A549 (cell line): ENCODE results near the gene ALDH3B1. TPM values are rescaled to one million over a fixed set of nuclear protein-coding genes. Genes with fewer than 3 reads are reported as not detected.

ENCODE experiments used
- ATAC-seq, 2 experiments: fragments of 200-7000 bp in 1 of 2; fragments of >200 bp in 1 of 2; cut with Nextera tagmentation in 1 of 2; cut with Tn5 transposase in 1 of 2; 3 replicates each; pipeline versions ENCODE4 v1.8.0 to v1.9.1; 2018 to 2020; ENCODE audit warnings: mild to moderate bottlenecking in 1 of 2, moderate library complexity in 1 of 2
- CTCF ChIA-PET: fragments of 300-600 bp; sonication (Branson Sonifier 250); formaldehyde crosslinking; extraction: SDS; loops from one replicate; lab custom pipeline; 2021; ENCODE audit warnings: antibody characterized with exemption, inconsistent platforms; lab: Yijun Ruan, JAX
- POLR2A ChIA-PET: fragments of 350-600 bp; formaldehyde crosslinking; extraction: SDS; loops from one replicate; lab custom pipeline; 2021; ENCODE audit warnings: antibody characterized with exemption, inconsistent platforms; lab: Yijun Ruan, JAX
- DNase-seq, 2 experiments: peaks; one replicate each; pipeline versions ENCODE4 v3.0.0 to v3.0.0-alpha.2; 2011 to 2016; ENCODE audit warnings: low read depth in 1 of 2, low spot score in 1 of 2
- FAIRE-seq: peaks from 2 replicates; lab custom pipeline; 2011; peaks lifted over from hg19 to GRCh38; lab: Jason Lieb, UNC
- H3K27ac ChIP-seq, 2 experiments: fragments of >200 bp; sonication (Bioruptor Twin); formaldehyde crosslinking; 3 replicates each; pipeline ENCODE4 v1.5.1; 2016 to 2017
- H3K4me1 ChIP-seq: fragments of >200 bp; sonication (Bioruptor Twin); formaldehyde crosslinking; 3 replicates; pipeline ENCODE4 v1.6.1; 2016
- H3K4me2 ChIP-seq: fragments of >200 bp; sonication (Bioruptor Twin); formaldehyde crosslinking; 3 replicates; pipeline ENCODE4 v1.6.1; 2016
- H3K4me3 ChIP-seq: fragments of >200 bp; sonication (Bioruptor Twin); formaldehyde crosslinking; 3 replicates; pipeline ENCODE4 v1.5.1; 2016
- H3K9me3 ChIP-seq: fragments of >200 bp; sonication (Bioruptor Twin); formaldehyde crosslinking; 3 replicates; pipeline ENCODE4 v1.6.1; 2016
- BCL3 ChIP-seq: fragments of >200 bp; sonication (Bioruptor Twin); formaldehyde crosslinking; IDR thresholded peaks from 3 replicates; pipeline ENCODE4 v1.6.1; 2016
- BHLHE40 ChIP-seq: IDR thresholded peaks from 2 replicates; pipeline ENCODE4 v1.6.1; 2012; ENCODE audit warnings: low read depth, low read length, inconsistent platforms
- CEBPB ChIP-seq, 2 experiments: fragments of >200 bp in 1 of 2; sonication (Bioruptor Twin) in 1 of 2; formaldehyde crosslinking in 1 of 2; IDR thresholded peaks; 2 replicates each; pipeline ENCODE4 v1.6.1; 2012 to 2016
- CHD4 ChIP-seq: fragments of 200-600 bp; sonication (generic); IDR thresholded peaks from 2 replicates; pipeline ENCODE4 v1.6.1; 2016; ENCODE audit warnings: antibody characterized with exemption, mild to moderate bottlenecking, borderline replicate concordance
- CTCF ChIP-seq: fragments of >200 bp; sonication (Bioruptor Twin); formaldehyde crosslinking; IDR thresholded peaks from 3 replicates; pipeline ENCODE4 v1.5.1; 2016
- EHF ChIP-seq: fragments of 250-450 bp; sonication (Bioruptor Pico); IDR thresholded peaks from 2 replicates; pipeline ENCODE4 v1.5.0; 2020; ENCODE audit warnings: mild to moderate bottlenecking
- EHMT2 ChIP-seq: fragments of 200-600 bp; sonication (generic); IDR thresholded peaks from 2 replicates; pipeline ENCODE4 v1.6.1; 2016; ENCODE audit warnings: antibody characterized with exemption, low read depth, mild to moderate bottlenecking, moderate library complexity
- ELK1 ChIP-seq: fragments of 150-350 bp; IDR thresholded peaks from 2 replicates; pipeline ENCODE4 v1.6.1; 2014; ENCODE audit warnings: low read depth, mild to moderate bottlenecking, low read length
- ESRRA ChIP-seq: fragments of 150-350 bp; IDR thresholded peaks from 2 replicates; pipeline ENCODE4 v1.6.1; 2014; ENCODE audit warnings: mild to moderate bottlenecking, low read length, borderline replicate concordance
- HES2 ChIP-seq: fragments of >200 bp; sonication (Bioruptor Twin); formaldehyde crosslinking; IDR thresholded peaks from 2 replicates; pipeline ENCODE4 v1.6.1; 2016
- HEYL ChIP-seq: fragments of 250-450 bp; sonication (Bioruptor Pico); IDR thresholded peaks from 2 replicates; pipeline ENCODE4 v1.8.0; 2021; ENCODE audit warnings: mild to moderate bottlenecking, moderate library complexity
- PHF8 ChIP-seq: fragments of 200-600 bp; sonication (generic); IDR thresholded peaks from 2 replicates; pipeline ENCODE4 v1.6.1; 2016; ENCODE audit warnings: low read depth, mild to moderate bottlenecking, antibody characterized with exemption, moderate library complexity, borderline replicate concordance
- POLR2AphosphoS2 ChIP-seq: conservative IDR thresholded peaks from 2 replicates; pipeline ENCODE4 v1.6.1; 2012; ENCODE audit warnings: low read length, improper control_type of control experiment, inconsistent platforms
- RAD21 ChIP-seq, 2 experiments: fragments of >200 bp in 1 of 2; sonication (Bioruptor Twin) in 1 of 2; formaldehyde crosslinking in 1 of 2; IDR thresholded peaks in 1 of 2; conservative IDR thresholded peaks in 1 of 2; 2 replicates in 1 of 2; 3 replicates in 1 of 2; pipeline ENCODE4 v1.6.1; 2012 to 2018; ENCODE audit warnings: inconsistent platforms in 1 of 2
- RFX5 ChIP-seq: fragments of 450-650 bp; IDR thresholded peaks from 2 replicates; pipeline ENCODE4 v1.7.1; 2014; ENCODE audit warnings: antibody characterized with exemption, mild to moderate bottlenecking, moderate library complexity
- SREBF2 ChIP-seq: fragments of 450-650 bp; IDR thresholded peaks from 2 replicates; pipeline ENCODE4 v1.6.1; 2014; ENCODE audit warnings: mild to moderate bottlenecking, moderate library complexity
- TFCP2L1 ChIP-seq: fragments of 250-450 bp; sonication (Bioruptor Pico); IDR thresholded peaks from 2 replicates; pipeline ENCODE4 v1.5.0; 2021; ENCODE audit warnings: mild to moderate bottlenecking
- WGBS: methylation state at CpG from one replicate; pipeline ENCODE4 v1.1.6; 2017; ENCODE audit errors: missing lambda C conversion rate; 5-methylcytosine and 5-hydroxymethylcytosine counted together
- polyA plus RNA-seq, 4 experiments: library from polyadenylated mRNA; depleted of rRNA in 3 of 4; stranded (reverse); fragments of >200 nt; fragmentation: RNase III in 1 of 4; extraction: RNeasy Plus Mini Kit Qiagen cat#74134 plus additional on column Dnase treatment in 1 of 4; gene quantifications; 2 replicates in 3 of 4; 3 replicates in 1 of 4; pipeline ENCODE4 v1.2.3, GENCODE V29; 2011 to 2017

Gene ALDH3B1
- polyA plus RNA-seq, 2 of the 4 experiments (the other 2 are of a cell fraction) = 93.7 to 130 TPM

GRCh38 chr11:68074584-68075352, 64.6 kb downstream of the ALDH3B1 start:
- Histone ChIP-seq H3K4me2 (no peak overlapping the region), H3K4me1 (peaks cover 6% of the 10 kb centered on the region; the same call in 1 of the 3 replicates), H3K9me3 (no peaks in the 10 kb centered on the region), H3K27ac (no peak overlapping the region), H3K4me3 (no peak overlapping the region)
- TF ChIP-seq CEBPB (IDR thresholded peaks at IDR 0.05) (peak in 1 of 2 experiments; percentile 51; a peak in 2 of 4 replicates), EHMT2 (no peak)
- DNase-seq (no peak), ATAC-seq (no peak), FAIRE-seq (no peak)
- ChIA-PET POLR2A (no interaction called here), CTCF (interaction anchor here (1.3 kb wide), 1 partner anchor 18 kb away, joined by 3 read pairs; no protein-coding TSS in a partner anchor)
- WGBS = 91% methylated on average over 10 of the region's 10 CpGs

- peaks cover 6% of the 10 kb centered on the region; the same call in 1 of the 3 replicates for H3K4me1 ChIP-seq
- POLR2A ChIA-PET = no interaction called here
- WGBS = 70% methylated on average over 11 of the region's 11 CpGs
- TF ChIP-seq TFCP2L1 (no peak), HES2 (no peak), ELK1 (no peak), PHF8 (no peak), RFX5 (no peak), ESRRA (no peak), POLR2AphosphoS2 (no peak), CTCF (0 out of 3 replicates have a peak, but pooled peaks have one; percentile 5), RAD21 (conservative IDR thresholded peaks at IDR 0.05 in 1 of 2, IDR thresholded peaks at IDR 0.05 in 1 of 2) (peak in 1 of 2 experiments; percentile 36; a peak in 2 of 5 replicates), HEYL (no peak), CHD4 (no peak), BHLHE40 (no peak), EHF (CRISPR knock-in tag) (no peak), SREBF2 (no peak), BCL3 (no peak)
- H3K4me2 ChIP-seq = no peak overlapping the region
- CTCF ChIA-PET = interaction anchor here (1.0 to 1.3 kb wide), 3 partner anchors 11 to 133 kb away, joined by 3 to 5 read pairs (median 3); no protein-coding TSS in a partner anchor
- ATAC-seq (peak in 1 of 2 experiments; percentile 64; a peak in 4 of 6 replicates), FAIRE-seq (no peak), DNase-seq (no peak)
- no peak overlapping the region for H3K27ac ChIP-seq
- H3K9me3 ChIP-seq = no peaks in the 10 kb centered on the region
- H3K4me3 ChIP-seq = no peak overlapping the region
These were observed 66.4 kb downstream of the ALDH3B1 start for GRCh38 chr11:68076371-68077042.
